ENCODE results near the gene EMD.

DNA sequence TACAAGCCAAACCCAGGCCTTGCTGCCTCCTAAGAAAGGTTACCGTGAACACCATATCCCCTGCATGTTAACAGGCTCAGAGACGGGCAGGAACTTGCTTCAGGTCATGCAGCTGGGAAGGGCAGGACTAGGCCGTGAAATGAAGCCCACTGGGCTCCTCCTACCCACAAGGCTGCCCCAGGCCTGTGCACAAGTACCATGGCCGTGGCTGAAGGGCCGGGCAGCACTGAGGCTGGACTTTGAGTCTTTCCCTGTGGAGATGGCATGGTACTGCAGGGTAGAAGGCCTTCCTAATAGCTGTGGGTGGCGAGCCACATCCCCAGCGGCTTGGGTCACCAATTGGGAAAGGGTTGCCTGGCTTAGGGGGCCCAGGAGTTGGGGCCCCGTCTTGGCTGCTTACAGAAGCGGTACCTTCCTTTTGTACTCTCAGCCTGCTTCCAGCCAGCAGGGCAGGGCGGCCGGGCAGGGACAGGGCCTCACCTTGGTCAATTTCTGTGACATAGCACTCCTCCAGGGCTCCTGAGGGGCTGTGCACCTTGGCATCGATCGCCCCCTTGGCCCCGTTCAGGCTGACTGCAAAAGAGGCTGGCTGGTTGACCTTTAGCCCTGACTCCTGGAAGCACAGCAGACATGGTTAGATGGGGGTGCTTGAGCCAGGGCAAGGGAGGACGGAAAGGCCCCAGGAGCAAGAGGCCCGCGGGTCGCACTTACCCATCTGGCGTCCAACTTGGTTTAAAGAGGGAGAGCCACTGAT is 28.5 kb upstream of the EMD start:
- TF ChIP-seq, protein P1, sequence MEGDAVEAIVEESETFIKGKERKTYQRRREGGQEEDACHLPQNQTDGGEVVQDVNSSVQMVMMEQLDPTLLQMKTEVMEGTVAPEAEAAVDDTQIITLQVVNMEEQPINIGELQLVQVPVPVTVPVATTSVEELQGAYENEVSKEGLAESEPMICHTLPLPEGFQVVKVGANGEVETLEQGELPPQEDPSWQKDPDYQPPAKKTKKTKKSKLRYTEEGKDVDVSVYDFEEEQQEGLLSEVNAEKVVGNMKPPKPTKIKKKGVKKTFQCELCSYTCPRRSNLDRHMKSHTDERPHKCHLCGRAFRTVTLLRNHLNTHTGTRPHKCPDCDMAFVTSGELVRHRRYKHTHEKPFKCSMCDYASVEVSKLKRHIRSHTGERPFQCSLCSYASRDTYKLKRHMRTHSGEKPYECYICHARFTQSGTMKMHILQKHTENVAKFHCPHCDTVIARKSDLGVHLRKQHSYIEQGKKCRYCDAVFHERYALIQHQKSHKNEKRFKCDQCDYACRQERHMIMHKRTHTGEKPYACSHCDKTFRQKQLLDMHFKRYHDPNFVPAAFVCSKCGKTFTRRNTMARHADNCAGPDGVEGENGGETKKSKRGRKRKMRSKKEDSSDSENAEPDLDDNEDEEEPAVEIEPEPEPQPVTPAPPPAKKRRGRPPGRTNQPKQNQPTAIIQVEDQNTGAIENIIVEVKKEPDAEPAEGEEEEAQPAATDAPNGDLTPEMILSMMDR (IDR thresholded peaks at IDR 0.05): no peak
- no peak for TF ChIP-seq EZH2 (IDR thresholded peaks at IDR 0.05; ENCODE audit: borderline replicate concordance, insufficient read depth, low read depth, low read length, poor library complexity, severe bottlenecking)

Data from B cell (primary cell).